Measurements from ENCODE around the gene COL6A3.
"Not testable (repeated sequence)": the region's sequence is repeated elsewhere in the genome, so short reads cannot be mapped to it uniquely, and the experiment has no call there.

Gene COL6A3

GRCh38 chr2:237374284-237375060 lies 39.5 kb downstream of the COL6A3 start:
- no peak for DNase-seq

DNA sequence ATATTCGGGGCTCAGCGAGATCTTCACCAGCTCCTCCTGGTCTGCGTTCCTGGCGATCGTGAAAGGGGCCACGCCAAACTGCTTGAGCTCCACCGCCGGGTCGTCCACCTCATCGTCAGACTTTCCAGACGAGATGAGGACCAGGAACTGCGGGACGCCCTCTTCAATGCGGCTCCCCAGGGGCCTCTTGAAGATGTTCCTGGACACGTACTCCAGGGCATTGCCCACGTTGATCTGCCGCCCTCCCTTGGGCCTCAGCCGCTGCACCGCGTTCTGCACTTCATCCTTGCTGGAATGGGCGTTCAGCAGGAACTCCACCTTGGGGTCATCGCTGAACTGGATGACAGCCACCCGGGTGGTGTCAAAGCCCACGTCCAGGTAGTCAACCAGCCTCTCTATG lies 42.1 kb downstream of the COL6A3 start:
- DNase-seq: no peak

GRCh38 chr2:237365671-237366070 lies 48.3 kb downstream of the COL6A3 start:
- no peak for DNase-seq

- DNase-seq: no peak
These were observed 49.3 kb downstream of the COL6A3 start for GRCh38 chr2:237364655-237365054.

GRCh38 chr2:237361194-237362004 lies 52.6 kb downstream of the COL6A3 start:
- no peak for DNase-seq

DNA sequence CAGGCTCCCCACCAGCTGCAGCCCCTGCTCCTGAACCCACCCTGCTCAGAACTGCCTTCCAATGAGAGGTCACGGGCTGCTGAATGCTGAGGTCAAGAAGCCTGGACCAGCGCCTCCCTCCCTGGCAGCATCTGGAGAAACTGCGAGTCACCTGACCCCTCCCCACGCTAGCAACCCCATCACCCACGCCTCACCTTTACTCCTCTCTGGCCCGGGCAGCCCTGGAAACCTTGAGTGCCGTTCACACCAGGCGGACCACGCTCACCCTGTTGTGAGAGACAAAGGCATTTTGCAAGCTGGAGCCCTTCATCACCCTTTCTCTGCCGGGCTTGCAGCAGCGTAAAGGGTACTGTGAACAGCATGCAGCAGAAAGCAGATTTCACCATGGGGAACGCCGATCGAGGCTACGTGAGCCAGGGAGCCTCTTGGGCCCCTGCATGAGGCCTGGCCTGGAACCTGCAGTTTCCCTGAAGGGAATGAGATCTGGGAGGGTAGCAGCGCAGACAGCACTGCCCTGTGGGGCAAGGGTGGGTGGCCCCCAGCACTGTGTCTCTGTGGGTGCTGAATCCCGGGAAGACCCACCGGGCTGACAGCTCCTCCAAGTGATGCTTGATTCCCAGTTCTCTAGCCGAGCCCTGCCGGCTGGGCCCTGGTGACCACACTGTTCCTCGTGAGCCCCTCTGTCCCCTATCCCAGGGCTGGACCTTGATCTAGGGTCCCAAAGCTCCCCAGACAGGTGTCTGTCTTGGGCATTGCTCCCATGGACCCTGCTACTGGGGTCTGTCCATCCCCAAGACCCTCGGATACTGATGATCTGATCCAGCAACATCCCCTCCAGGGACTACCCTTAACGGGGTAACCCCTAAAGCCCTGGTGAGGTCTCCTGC lies 53.8 kb downstream of the COL6A3 start:
- DNase-seq: no peak

DNA sequence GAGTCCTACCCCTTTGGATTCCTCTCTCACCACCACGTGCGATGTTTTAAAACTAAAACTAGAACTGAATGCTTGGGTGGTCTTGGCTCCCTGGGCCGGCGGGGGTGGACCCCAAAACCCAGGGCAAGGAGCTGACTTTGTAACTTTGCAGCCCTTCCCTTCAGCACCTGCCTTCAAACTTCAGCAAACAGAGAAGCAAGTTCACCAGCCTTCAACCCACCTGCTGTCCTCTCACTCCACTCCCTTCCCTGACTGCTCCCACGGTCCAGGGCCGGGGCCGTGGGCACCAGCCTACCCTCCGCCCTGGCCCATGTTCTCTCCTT lies 54.5 kb downstream of the COL6A3 start:
- no peak for DNase-seq

- no peak for DNase-seq
These were observed 55.0 kb downstream of the COL6A3 start for GRCh38 chr2:237358721-237359517.

GRCh38 chr2:237355701-237356100 lies 58.3 kb downstream of the COL6A3 start:
- DNase-seq: no peak

DNA sequence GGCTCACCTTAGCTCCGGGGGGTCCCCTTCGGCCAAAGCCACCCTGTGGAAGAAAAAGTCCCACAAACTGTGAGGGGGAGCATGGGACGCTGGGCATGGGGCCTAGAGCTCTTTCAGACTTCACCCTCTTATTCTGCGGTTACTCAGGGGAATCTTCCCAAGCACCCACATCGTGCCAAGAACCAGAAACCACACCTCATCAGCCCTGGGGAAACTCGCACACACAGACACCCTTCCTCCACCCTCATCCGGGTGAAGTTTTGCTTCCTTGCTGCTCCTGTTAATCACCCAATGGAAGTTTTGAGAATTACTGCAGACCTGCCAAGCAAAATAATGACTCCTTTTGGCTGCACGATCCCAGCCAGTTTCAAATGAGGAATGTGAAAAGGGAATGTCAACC lies 59.1 kb downstream of the COL6A3 start:
- no peak for DNase-seq

- DNase-seq: not testable (repeated sequence)
These were observed 59.8 kb downstream of the COL6A3 start for GRCh38 chr2:237354172-237354571.

GRCh38 chr2:237353215-237353614 lies 60.7 kb downstream of the COL6A3 start:
- no peak for DNase-seq

DNA sequence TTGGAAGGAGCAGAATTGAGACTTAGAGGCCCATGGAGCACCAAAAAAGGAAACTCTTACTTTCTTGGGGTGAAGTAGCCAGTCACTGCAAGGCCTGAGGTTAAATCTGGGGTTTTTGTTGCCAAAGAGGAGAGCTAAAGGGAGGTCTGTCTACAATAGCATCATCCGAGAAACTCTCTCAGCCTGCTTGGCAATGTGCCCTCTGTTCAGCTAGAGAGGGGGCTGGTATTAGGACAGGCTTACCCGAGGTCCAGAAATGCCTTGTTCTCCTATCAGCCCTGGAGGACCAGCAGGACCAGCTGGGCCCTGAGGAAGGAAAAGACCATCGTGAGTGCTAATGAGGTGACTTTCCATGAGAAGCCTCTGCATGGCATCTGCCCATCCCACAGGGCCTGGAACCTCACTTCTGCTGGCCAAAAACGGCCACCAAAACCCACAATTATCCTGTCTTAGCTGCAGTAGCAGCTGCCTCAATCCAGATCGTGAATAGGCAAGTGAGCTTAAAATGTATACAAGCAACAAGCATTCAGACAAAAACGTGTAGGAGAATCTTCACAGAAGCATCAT lies 61.6 kb downstream of the COL6A3 start:
- DNase-seq: no peak

DNA sequence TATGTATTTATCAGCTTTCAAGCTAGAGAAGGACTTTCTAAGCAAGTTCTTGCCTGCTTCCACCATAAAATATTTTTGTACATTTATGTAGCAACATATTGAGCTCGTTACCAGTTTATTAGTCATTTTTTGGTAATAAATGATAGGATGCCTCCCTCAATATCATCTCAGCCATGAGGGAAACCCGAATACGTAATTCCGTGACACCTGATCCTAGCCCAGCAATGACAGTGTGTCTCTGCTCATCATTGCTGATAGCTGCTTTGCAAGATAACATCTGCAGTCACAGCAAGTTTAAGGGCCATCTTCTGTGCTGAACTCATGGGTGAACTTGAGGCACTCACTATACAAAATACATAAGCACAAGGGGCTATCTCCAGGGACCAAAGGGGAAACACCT lies 62.2 kb downstream of the COL6A3 start:
- peak; percentile 34 for DNase-seq

- DNase-seq: peak; percentile 78
These were observed 62.9 kb downstream of the COL6A3 start for GRCh38 chr2:237351046-237351445.

GRCh38 chr2:237350597-237350996 lies 63.4 kb downstream of the COL6A3 start:
- peak; percentile 6 for DNase-seq

DNA sequence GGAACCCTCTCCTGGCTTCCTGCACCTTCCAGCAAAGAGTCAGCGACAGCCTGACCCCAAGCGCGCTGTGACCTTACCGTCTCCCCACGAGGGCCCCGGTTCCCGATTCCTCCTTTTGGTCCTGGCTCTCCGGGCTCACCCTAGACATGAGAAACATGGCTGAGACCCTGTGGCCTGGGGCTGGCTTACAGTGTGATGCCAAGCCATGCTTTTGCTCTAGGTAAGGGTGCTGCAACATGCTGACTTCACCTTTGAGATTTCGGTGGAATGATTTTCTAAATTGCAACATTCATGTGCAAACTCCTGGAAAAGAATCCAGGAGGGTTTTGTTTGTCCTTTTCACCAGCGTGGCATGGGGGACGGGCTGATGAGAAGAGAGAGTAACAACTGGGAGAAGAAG lies 63.9 kb downstream of the COL6A3 start:
- no peak for DNase-seq

- no peak for DNase-seq
These were observed 65.6 kb downstream of the COL6A3 start for GRCh38 chr2:237348281-237348865.

- DNase-seq: no peak
These were observed 67.9 kb downstream of the COL6A3 start for GRCh38 chr2:237345891-237346640.

DNA sequence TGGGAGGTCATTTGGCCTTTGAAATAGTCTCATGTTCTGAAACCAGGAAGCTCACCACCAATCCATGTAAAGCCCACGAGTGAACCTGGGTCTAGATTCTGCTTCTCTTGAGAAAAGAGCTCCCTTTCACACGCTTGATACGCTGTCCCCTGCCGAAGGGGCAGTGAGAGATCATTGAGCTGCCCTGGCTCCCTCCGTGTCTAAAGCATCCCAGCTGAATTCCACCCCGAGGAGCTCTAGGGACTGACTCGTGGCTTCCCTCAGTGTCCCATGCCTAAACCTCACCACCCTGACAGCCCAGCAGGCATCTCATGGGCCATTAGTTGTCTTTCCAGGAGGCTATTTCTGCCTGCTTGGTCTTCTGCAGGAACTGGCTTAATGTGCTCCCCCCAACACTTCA lies 68.6 kb downstream of the COL6A3 start:
- DNase-seq: no peak

DNA sequence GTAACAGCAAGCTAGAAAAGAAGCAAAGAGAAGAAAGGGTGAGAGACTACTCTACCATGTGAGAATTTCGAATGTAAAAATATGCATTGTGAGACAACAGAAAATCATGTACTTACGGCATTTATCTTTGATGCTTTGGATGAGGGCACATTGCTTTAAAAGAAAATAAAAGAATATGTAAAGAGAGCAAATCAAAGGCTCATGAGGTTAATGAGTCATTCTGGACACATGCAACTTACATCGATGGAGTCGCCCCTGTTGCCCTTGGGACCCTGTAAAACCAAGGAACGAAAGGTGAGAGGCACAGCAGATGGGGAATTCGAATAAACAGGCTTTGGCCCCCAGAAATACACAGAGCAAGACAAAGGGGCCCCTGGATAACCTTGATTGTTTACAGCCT lies 69.0 kb downstream of the COL6A3 start:
- DNase-seq: no peak

Measured in NCI-H526 treated with DMSO at 0.1 percent for 48 hours (cell line).